ENCODE results near the gene TESMIN.

Gene TESMIN

GRCh38 chr11:68751331-68751856, at the start of gene TESMIN:
TSS of gene TESMIN (minus strand) at chr11:68751520. CDS start at chr11:68750660, 860 bp downstream.
- DNase-seq, result no peak

GRCh38 chr11:68798221-68798813, 47.0 kb upstream of the TESMIN start:
- DNase-seq, result no peak

GRCh38 chr11:68796801-68797200, 45.5 kb upstream of the TESMIN start:
- DNase-seq, result no peak

GRCh38 chr11:68792400-68792966, 41.2 kb upstream of the TESMIN start:
- DNase-seq, result no peak

- no peak for DNase-seq
Observed at GRCh38 chr11:68784653-68785052, 33.3 kb upstream of the TESMIN start.

GRCh38 chr11:68783216-68783821, 32.0 kb upstream of the TESMIN start:
- DNase-seq, result no peak

- DNase-seq, result no peak
Observed at GRCh38 chr11:68782711-68783110, 31.4 kb upstream of the TESMIN start.

- no peak for DNase-seq
Observed at GRCh38 chr11:68780829-68781228, 29.5 kb upstream of the TESMIN start.

- DNase-seq, result no peak
Observed at GRCh38 chr11:68778205-68778604, 26.9 kb upstream of the TESMIN start.

GRCh38 chr11:68776442-68777235, 25.3 kb upstream of the TESMIN start:
- DNase-seq, result no peak

GRCh38 chr11:68775951-68776388, 24.6 kb upstream of the TESMIN start:
- no peak for DNase-seq

GRCh38 chr11:68774194-68774585, 22.9 kb upstream of the TESMIN start:
- no peak for DNase-seq

- no peak for DNase-seq
Observed at GRCh38 chr11:68773521-68774193, 22.3 kb upstream of the TESMIN start.

- DNase-seq, result no peak
Observed at GRCh38 chr11:68772936-68773335, 21.6 kb upstream of the TESMIN start.

GRCh38 chr11:68770781-68771180, 19.5 kb upstream of the TESMIN start:
- no peak for DNase-seq

GRCh38 chr11:68767672-68768071, 16.4 kb upstream of the TESMIN start:
- DNase-seq, result no peak

GRCh38 chr11:68766786-68767185, 15.5 kb upstream of the TESMIN start:
- no peak for DNase-seq

GRCh38 chr11:68764746-68765145, 13.4 kb upstream of the TESMIN start:
- DNase-seq, result no peak

- no peak for DNase-seq
Observed at GRCh38 chr11:68763926-68764657, 12.8 kb upstream of the TESMIN start.

- DNase-seq, result no peak
Observed at GRCh38 chr11:68763181-68763721, 11.9 kb upstream of the TESMIN start.

GRCh38 chr11:68762481-68762880, 11.2 kb upstream of the TESMIN start:
- DNase-seq, result no peak

- DNase-seq, result no peak
Observed at GRCh38 chr11:68761801-68762200, 10.5 kb upstream of the TESMIN start.

Data from cerebellar nuclear complex (tissue), 1 donor.